GM18511 (cell line): ENCODE measurements around the gene PARD3B.

ENCODE experiments used
- ATAC-seq: cut with Tn5 transposase; IDR thresholded peaks from one replicate; pipeline ENCODE4 v1.9.1; 2021; ENCODE audit warnings: mild to moderate bottlenecking, moderate library complexity; ENCODE audit not compliant: unreplicated experiment

Gene PARD3B

GRCh38 chr2:204877691-204878090 is 332.4 kb downstream of the PARD3B start:
- no peak for ATAC-seq

- ATAC-seq, result no peak
These were observed 335.7 kb downstream of the PARD3B start for GRCh38 chr2:204880928-204881327.

- no peak for ATAC-seq
These were observed 336.4 kb downstream of the PARD3B start for GRCh38 chr2:204881655-204882054.

GRCh38 chr2:204885747-204886146 is 340.5 kb downstream of the PARD3B start:
- ATAC-seq, result no peak

- ATAC-seq, result no peak
These were observed 341.4 kb downstream of the PARD3B start for GRCh38 chr2:204886713-204887112.

GRCh38 chr2:204888222-204888621 is 342.9 kb downstream of the PARD3B start:
- no peak for ATAC-seq

- ATAC-seq, result no peak
These were observed 345.4 kb downstream of the PARD3B start for GRCh38 chr2:204890680-204891079.

- no peak for ATAC-seq
These were observed 346.5 kb downstream of the PARD3B start for GRCh38 chr2:204891739-204892138.

GRCh38 chr2:204892506-204893255 is 347.4 kb downstream of the PARD3B start:
- no peak for ATAC-seq

- no peak for ATAC-seq
These were observed 350.9 kb downstream of the PARD3B start for GRCh38 chr2:204896146-204896545.

- no peak for ATAC-seq
These were observed 352.3 kb downstream of the PARD3B start for GRCh38 chr2:204897561-204897960.

- no peak for ATAC-seq
These were observed 353.8 kb downstream of the PARD3B start for GRCh38 chr2:204898928-204899640.

GRCh38 chr2:204899983-204900382 is 354.7 kb downstream of the PARD3B start:
- ATAC-seq, result no peak

- ATAC-seq, result no peak
These were observed 355.2 kb downstream of the PARD3B start for GRCh38 chr2:204900487-204900886.

- ATAC-seq, result no peak
These were observed 355.6 kb downstream of the PARD3B start for GRCh38 chr2:204900910-204901309.

- no peak for ATAC-seq
These were observed 356.3 kb downstream of the PARD3B start for GRCh38 chr2:204901591-204901990.

GRCh38 chr2:204909791-204910190 is 364.5 kb downstream of the PARD3B start:
- no peak for ATAC-seq

- no peak for ATAC-seq
These were observed 368.0 kb downstream of the PARD3B start for GRCh38 chr2:204913312-204913711.

GRCh38 chr2:204913854-204914464 is 368.7 kb downstream of the PARD3B start:
- no peak for ATAC-seq

GRCh38 chr2:204914708-204915107 is 369.4 kb downstream of the PARD3B start:
- ATAC-seq, result no peak

- no peak for ATAC-seq
These were observed 371.9 kb downstream of the PARD3B start for GRCh38 chr2:204917089-204917701.

- ATAC-seq, result no peak
These were observed 375.5 kb downstream of the PARD3B start for GRCh38 chr2:204920776-204921175.
